ENCODE data around the gene MRPL38. TPM values are rescaled to one million over a fixed set of nuclear protein-coding genes. Genes with fewer than 3 reads are reported as not detected.
"Not testable (repeated sequence)": the region's sequence is repeated elsewhere in the genome, so short reads cannot be mapped to it uniquely, and the experiment has no call there.

The MRPL38 gene
- total RNA-seq, 8 experiments from 2014 or later, result 31.1 to 77.0 (median 47.0) TPM

GRCh38 chr17:75876190-75876937 lies 28.3 kb downstream of the MRPL38 start:
- WGBS, 10 experiments, result 0 to 92% (median 49%) methylated on average over 1 to 6 of the region's 26 CpGs; no CpG with 5 or more reads in 4 of the 10 experiments
- in situ Hi-C loops (cut with MboI; ENCODE audit: low pct_unique_long_range_greater_than_20kb in 2 of 9, low sequenced_read_pairs in 9 of 9, unreplicated experiment in 9 of 9), result no loop called here
- H3K27ac ChIP-seq, result no peak overlapping the region
- H3K4me1 ChIP-seq (replicated peaks in 1 of 2), result peaks cover 5 to 18% of the 10 kb centered on the region in 2 donors
- ATAC-seq (replicated peaks in 6 of 8), result peak in 1 of 8 experiments; percentile 2
- no peak overlapping the region for H3K4me3 ChIP-seq

- Histone ChIP-seq H3K4me3 (no peak overlapping the region), H3K27ac (no peak overlapping the region), H3K4me1 (replicated peaks in 1 of 2) (peaks cover 5 to 18% of the 10 kb centered on the region in 2 donors)
- WGBS, 10 experiments, result no CpG with 5 or more reads among the region's 5 CpGs
- in situ Hi-C loops (cut with MboI; ENCODE audit: low pct_unique_long_range_greater_than_20kb in 2 of 9, low sequenced_read_pairs in 9 of 9, unreplicated experiment in 9 of 9), result no loop called here
- no peak for ATAC-seq (replicated peaks in 6 of 8)
These were observed 28.8 kb downstream of the MRPL38 start for GRCh38 chr17:75875940-75876189.

- no peak overlapping the region for H3K4me3 ChIP-seq
- H3K4me1 ChIP-seq (replicated peaks in 1 of 2), result peaks cover 5 to 18% of the 10 kb centered on the region in 2 donors
- WGBS, 10 experiments, result no CpG with 5 or more reads among the region's 18 CpGs
- no peak for ATAC-seq (replicated peaks in 6 of 8)
- in situ Hi-C loops (cut with MboI; ENCODE audit: low pct_unique_long_range_greater_than_20kb in 2 of 9, low sequenced_read_pairs in 9 of 9, unreplicated experiment in 9 of 9), result no loop called here
- no peak overlapping the region for H3K27ac ChIP-seq
These were observed 29.3 kb downstream of the MRPL38 start for GRCh38 chr17:75875182-75875939.

- no peak overlapping the region for H3K27ac ChIP-seq
- peaks cover 6 to 18% of the 10 kb centered on the region in 2 donors for H3K4me1 ChIP-seq (replicated peaks in 1 of 2)
- H3K4me3 ChIP-seq, result no peak overlapping the region
- ATAC-seq (replicated peaks in 6 of 8), result no peak
- in situ Hi-C loops (cut with MboI; ENCODE audit: low pct_unique_long_range_greater_than_20kb in 2 of 9, low sequenced_read_pairs in 9 of 9, unreplicated experiment in 9 of 9), result no loop called here
- 60 to 91% (median 72%) methylated on average over 3 to 5 of the region's 38 CpGs; no CpG with 5 or more reads in 6 of the 10 experiments for WGBS, 10 experiments
These were observed 30.1 kb downstream of the MRPL38 start for GRCh38 chr17:75874323-75875181.

- no peak for ATAC-seq (replicated peaks in 6 of 8)
- no peak overlapping the region for H3K4me3 ChIP-seq
- H3K27ac ChIP-seq, result no peak overlapping the region
- 10 to 100% (median 70%) methylated on average over 1 to 3 of the region's 11 CpGs; no CpG with 5 or more reads in 3 of the 10 experiments for WGBS, 10 experiments
- H3K4me1 ChIP-seq (replicated peaks in 1 of 2), result peaks cover 12 to 22% of the 10 kb centered on the region in 2 donors
- in situ Hi-C loops (cut with MboI; ENCODE audit: low pct_unique_long_range_greater_than_20kb in 2 of 9, low sequenced_read_pairs in 9 of 9, unreplicated experiment in 9 of 9), result no loop called here
These were observed 30.9 kb downstream of the MRPL38 start for GRCh38 chr17:75873587-75874322.

GRCh38 chr17:75872434-75873351 lies 32.0 kb downstream of the MRPL38 start:
- H3K4me3 ChIP-seq, result no peak overlapping the region

GRCh38 chr17:75870228-75870627 lies 34.5 kb downstream of the MRPL38 start:
- WGBS, 10 experiments, result 50 to 96% (median 93%) methylated on average over 2 to 4 of the region's 10 CpGs; no CpG with 5 or more reads in 5 of the 10 experiments
- ATAC-seq (replicated peaks in 6 of 8); in situ Hi-C loops (cut with MboI; ENCODE audit: low pct_unique_long_range_greater_than_20kb in 2 of 9, low sequenced_read_pairs in 9 of 9, unreplicated experiment in 9 of 9): not testable (repeated sequence)

More at GRCh38 chr17:75872434-75873351, 32.0 kb downstream of the MRPL38 start:
- 30 to 100% (median 70%) methylated on average over 1 to 3 of the region's 13 CpGs; no CpG with 5 or more reads in 4 of the 10 experiments for WGBS, 10 experiments
- H3K4me1 ChIP-seq (replicated peaks in 1 of 2), result peaks cover 12 to 18% of the 10 kb centered on the region in 2 donors
- peak; percentile 46 to 84 (median 57) for ATAC-seq (replicated peaks in 6 of 8)
- H3K27ac ChIP-seq, result no peak overlapping the region
- in situ Hi-C loops (cut with MboI; ENCODE audit: low pct_unique_long_range_greater_than_20kb in 2 of 9, low sequenced_read_pairs in 9 of 9, unreplicated experiment in 9 of 9), result no loop called here

GRCh38 chr17:75869282-75870141 lies 35.2 kb downstream of the MRPL38 start:
- ATAC-seq (replicated peaks in 6 of 8), result peak; percentile 5 to 84 (median 30)
- H3K4me3 ChIP-seq, result no peak overlapping the region
- H3K4me1 ChIP-seq (replicated peaks in 1 of 2), result peaks cover 8 to 20% of the 10 kb centered on the region in 2 donors
- no peak overlapping the region for H3K27ac ChIP-seq
- 0 to 92% (median 66%) methylated on average over 2 to 7 of the region's 23 CpGs; no CpG with 5 or more reads in 3 of the 10 experiments for WGBS, 10 experiments
- in situ Hi-C loops (cut with MboI; ENCODE audit: low pct_unique_long_range_greater_than_20kb in 2 of 9, low sequenced_read_pairs in 9 of 9, unreplicated experiment in 9 of 9), result no loop called here

More at GRCh38 chr17:75870228-75870627, 34.5 kb downstream of the MRPL38 start:
- H3K27ac ChIP-seq, H3K4me3 ChIP-seq: not testable (repeated sequence)
- H3K4me1 ChIP-seq (replicated peaks in 1 of 2), result peaks cover 8 to 13% of the 10 kb centered on the region in 2 donors

- H3K27ac ChIP-seq; in situ Hi-C loops (cut with MboI; ENCODE audit: low pct_unique_long_range_greater_than_20kb in 2 of 9, low sequenced_read_pairs in 9 of 9, unreplicated experiment in 9 of 9); H3K4me3 ChIP-seq; ATAC-seq (replicated peaks in 6 of 8): not testable (repeated sequence)
- H3K4me1 ChIP-seq (replicated peaks in 1 of 2), result peaks cover 8 to 20% of the 10 kb centered on the region in 2 donors
- 13 to 100% methylated on average over 1 to 3 of the region's 12 CpGs; no CpG with 5 or more reads in 8 of the 10 experiments for WGBS, 10 experiments
These were observed 35.9 kb downstream of the MRPL38 start for GRCh38 chr17:75868730-75869281.

GRCh38 chr17:75865404-75866188 lies 39.1 kb downstream of the MRPL38 start:
- not testable (repeated sequence) for ATAC-seq (replicated peaks in 6 of 8)

More at GRCh38 chr17:75865404-75866188, 39.1 kb downstream of the MRPL38 start:
- H3K4me3 ChIP-seq; in situ Hi-C loops (cut with MboI; ENCODE audit: low pct_unique_long_range_greater_than_20kb in 2 of 9, low sequenced_read_pairs in 9 of 9, unreplicated experiment in 9 of 9); H3K27ac ChIP-seq: not testable (repeated sequence)
- H3K4me1 ChIP-seq (replicated peaks in 1 of 2), result peaks cover 8 to 13% of the 10 kb centered on the region in 2 donors
- 46 to 100% (median 65%) methylated on average over 3 to 11 of the region's 17 CpGs for WGBS, 10 experiments

All from motor neuron (in vitro differentiated cells).